ENCODE measurements around the gene UACA. TPM values are rescaled to one million over a fixed set of nuclear protein-coding genes. Genes with fewer than 3 reads are reported as not detected.

UACA gene
- total and polyA plus RNA-seq, 2 experiments from 2014 or later: 127 to 155 TPM

DNA sequence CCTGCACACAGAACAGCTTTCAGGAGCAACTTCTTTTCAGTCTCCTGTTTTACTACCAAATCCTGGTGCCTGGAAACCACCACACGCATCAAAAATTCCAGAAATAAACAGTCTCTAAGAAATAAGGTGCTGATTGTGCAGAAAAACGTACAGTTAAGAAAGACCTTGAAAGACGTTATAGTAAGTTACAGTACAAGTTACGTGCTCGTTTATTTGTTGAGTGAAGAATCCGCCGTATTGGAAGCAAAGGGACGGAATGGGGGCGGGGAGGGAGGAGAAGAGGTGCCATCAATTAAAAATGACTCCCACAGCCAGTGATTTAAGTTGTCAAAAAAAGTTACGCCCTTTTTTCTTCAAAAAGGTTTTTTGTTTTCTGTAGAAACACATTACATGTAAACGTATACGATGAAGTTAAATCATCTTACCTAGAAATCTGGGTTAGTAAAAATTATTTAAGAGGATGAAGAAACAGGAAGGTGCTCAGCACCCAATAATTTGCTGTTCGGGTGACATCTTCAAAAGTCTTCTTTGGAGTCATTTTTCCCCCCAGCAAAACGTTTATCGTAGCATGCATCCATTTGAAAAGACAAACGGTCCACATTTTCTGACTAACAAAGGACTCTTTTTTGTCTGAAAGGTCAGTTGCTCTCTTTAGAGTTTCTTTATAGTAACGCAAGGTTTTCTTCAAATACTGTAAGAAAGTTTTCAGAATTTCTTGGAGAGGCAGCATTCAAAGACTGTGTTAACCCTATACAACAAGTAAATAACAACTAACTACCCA lies 782 bp upstream of the UACA start:
- Histone ChIP-seq H3K36me3 (no peaks in the 10 kb centered on the region), H3K4me1 (ENCODE audit: low read depth) (peaks cover 57% of the 10 kb centered on the region), H3K27ac (peak overlapping the region; percentile 82), H3K27me3 (no peaks in the 10 kb centered on the region), H3K9me3 (ENCODE audit: low read depth) (no peaks in the 10 kb centered on the region), H3K4me3 (peak overlapping the region; percentile 83)
- DNase-seq (ENCODE audit: low read depth in 1 of 2, low spot score in 1 of 2): peak in 1 of 2 donors; percentile 39
- TF ChIP-seq, protein P1, sequence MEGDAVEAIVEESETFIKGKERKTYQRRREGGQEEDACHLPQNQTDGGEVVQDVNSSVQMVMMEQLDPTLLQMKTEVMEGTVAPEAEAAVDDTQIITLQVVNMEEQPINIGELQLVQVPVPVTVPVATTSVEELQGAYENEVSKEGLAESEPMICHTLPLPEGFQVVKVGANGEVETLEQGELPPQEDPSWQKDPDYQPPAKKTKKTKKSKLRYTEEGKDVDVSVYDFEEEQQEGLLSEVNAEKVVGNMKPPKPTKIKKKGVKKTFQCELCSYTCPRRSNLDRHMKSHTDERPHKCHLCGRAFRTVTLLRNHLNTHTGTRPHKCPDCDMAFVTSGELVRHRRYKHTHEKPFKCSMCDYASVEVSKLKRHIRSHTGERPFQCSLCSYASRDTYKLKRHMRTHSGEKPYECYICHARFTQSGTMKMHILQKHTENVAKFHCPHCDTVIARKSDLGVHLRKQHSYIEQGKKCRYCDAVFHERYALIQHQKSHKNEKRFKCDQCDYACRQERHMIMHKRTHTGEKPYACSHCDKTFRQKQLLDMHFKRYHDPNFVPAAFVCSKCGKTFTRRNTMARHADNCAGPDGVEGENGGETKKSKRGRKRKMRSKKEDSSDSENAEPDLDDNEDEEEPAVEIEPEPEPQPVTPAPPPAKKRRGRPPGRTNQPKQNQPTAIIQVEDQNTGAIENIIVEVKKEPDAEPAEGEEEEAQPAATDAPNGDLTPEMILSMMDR (IDR thresholded peaks at IDR 0.05; ENCODE audit: low read depth, low read length): no peak

- Histone ChIP-seq H3K4me1 (ENCODE audit: low read depth) (peaks cover 59% of the 10 kb centered on the region), H3K27ac (peak overlapping the region; percentile 84), H3K27me3 (no peaks in the 10 kb centered on the region), H3K9me3 (ENCODE audit: low read depth) (no peaks in the 10 kb centered on the region), H3K36me3 (no peaks in the 10 kb centered on the region), H3K4me3 (peak overlapping the region; percentile 83)
- peak; percentile 45 to 70 for DNase-seq (ENCODE audit: low read depth in 1 of 2, low spot score in 1 of 2)
- TF ChIP-seq, protein P1 (IDR thresholded peaks at IDR 0.05; ENCODE audit: low read depth, low read length): no peak
Measured at GRCh38 chr15:70762469-70763119, 764 bp downstream of the UACA start.

GRCh38 chr15:70761931-70762468 lies 1.4 kb downstream of the UACA start:
- DNase-seq (ENCODE audit: low read depth in 1 of 2, low spot score in 1 of 2): peak in 1 of 2 donors; percentile 25
- no peaks in the 10 kb centered on the region for H3K27me3 ChIP-seq
- H3K27ac ChIP-seq: peak overlapping the region; percentile 84
- H3K4me1 ChIP-seq (ENCODE audit: low read depth): peaks cover 64% of the 10 kb centered on the region
- H3K36me3 ChIP-seq: no peaks in the 10 kb centered on the region
- H3K9me3 ChIP-seq (ENCODE audit: low read depth): no peaks in the 10 kb centered on the region
- TF ChIP-seq, protein P1 (IDR thresholded peaks at IDR 0.05; ENCODE audit: low read depth, low read length): no peak
- H3K4me3 ChIP-seq: peak overlapping the region; percentile 83

DNA sequence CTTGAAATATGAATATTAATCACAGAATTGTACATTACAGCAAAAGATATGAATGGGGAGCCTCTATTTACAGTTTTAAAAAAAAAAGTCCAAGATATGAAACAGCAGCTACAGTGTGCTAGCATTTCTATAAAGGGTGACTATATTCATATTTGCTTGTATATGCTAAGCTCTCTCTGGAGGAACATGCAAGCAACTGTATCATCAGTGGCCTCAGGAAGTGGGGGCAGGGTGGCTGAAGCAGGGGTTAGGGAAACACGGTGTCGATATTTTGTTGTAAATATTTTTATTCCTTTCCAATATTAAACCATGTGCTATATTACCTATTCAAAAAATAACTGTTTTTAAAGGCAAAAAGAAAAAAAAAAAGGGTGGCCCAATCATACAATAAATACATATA lies 2.3 kb downstream of the UACA start:
- Histone ChIP-seq H3K4me3 (peak overlapping the region; percentile 83), H3K4me1 (ENCODE audit: low read depth) (peaks cover 64% of the 10 kb centered on the region), H3K27ac (no peak overlapping the region), H3K36me3 (no peaks in the 10 kb centered on the region), H3K27me3 (no peaks in the 10 kb centered on the region), H3K9me3 (ENCODE audit: low read depth) (no peaks in the 10 kb centered on the region)
- TF ChIP-seq, protein P1 (IDR thresholded peaks at IDR 0.05; ENCODE audit: low read depth, low read length): no peak
- DNase-seq (ENCODE audit: low read depth in 1 of 2, low spot score in 1 of 2): no peak

DNA sequence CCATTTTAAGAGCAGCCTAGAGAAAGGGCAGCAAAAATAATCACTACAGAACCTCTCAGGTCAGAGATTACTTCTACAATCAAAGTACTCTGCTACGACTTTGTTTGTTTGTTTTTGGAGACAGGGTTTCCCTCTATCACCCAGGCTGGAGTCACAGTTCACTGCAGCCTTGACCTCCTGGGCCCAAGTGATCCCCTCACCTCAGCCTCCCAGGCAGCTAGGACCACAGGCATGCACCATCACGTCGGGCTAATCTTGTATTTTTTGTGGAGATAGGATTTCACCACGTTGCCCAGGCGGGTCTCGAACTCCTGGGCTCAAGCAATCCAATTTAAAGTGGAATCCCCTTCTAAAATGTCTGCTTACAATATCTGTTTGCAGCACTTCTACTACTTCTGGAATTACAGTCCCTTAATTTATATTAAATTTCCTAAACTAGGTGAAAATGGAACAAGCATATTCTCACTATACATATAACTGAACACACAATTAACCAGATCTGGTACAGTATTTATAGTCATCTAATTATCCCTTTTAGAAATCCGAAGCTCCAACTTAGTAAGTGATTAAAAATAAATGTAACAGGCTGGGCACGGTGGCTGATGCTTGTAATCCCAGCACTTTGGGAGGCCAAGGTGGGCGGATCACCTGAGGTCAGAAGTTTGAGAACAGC lies 4.4 kb downstream of the UACA start:
- DNase-seq (ENCODE audit: low read depth in 1 of 2, low spot score in 1 of 2): peak in 1 of 2 donors; percentile 29
- H3K36me3 ChIP-seq: no peaks in the 10 kb centered on the region
- no peaks in the 10 kb centered on the region for H3K27me3 ChIP-seq
- peak overlapping the region; percentile 8 for H3K4me3 ChIP-seq
- no peaks in the 10 kb centered on the region for H3K9me3 ChIP-seq (ENCODE audit: low read depth)
- TF ChIP-seq, protein P1 (IDR thresholded peaks at IDR 0.05; ENCODE audit: low read depth, low read length): no peak
- peaks cover 43% of the 10 kb centered on the region for H3K4me1 ChIP-seq (ENCODE audit: low read depth)
- peak overlapping the region; percentile 87 for H3K27ac ChIP-seq
